Ovary (tissue), 3 donors: ENCODE data around the gene TCF12.

ENCODE experiments used
- CTCF ChIP-seq, 3 donors: fragments of 450-650 bp in 2 of 3; fragments of 200-600 bp in 1 of 3; IDR thresholded peaks; one replicate each; pipeline versions ENCODE4 v1.5.1 to v1.8.0; 2016 to 2022; ENCODE audit warnings: antibody characterized with exemption in 3 of 3, mild to moderate bottlenecking in 1 of 3
- EP300 ChIP-seq: sonication (generic); formaldehyde crosslinking; IDR thresholded peaks from one replicate; pipeline ENCODE4 v1.6.1; 2017; ENCODE audit warnings: antibody characterized with exemption
- POLR2A ChIP-seq: fragments of 450-650 bp; IDR thresholded peaks from one replicate; pipeline ENCODE4 v1.6.1; 2017; ENCODE audit warnings: antibody characterized with exemption, mild to moderate bottlenecking, moderate library complexity
- donor health status: DM: no; HTN: no; CAD: no.

GRCh38 chr15:56948000-56948763 is 29.7 kb downstream of the TCF12 start:
- no peak for TF ChIP-seq CTCF (IDR thresholded peaks at IDR 0.05)
- TF ChIP-seq POLR2A, result no peak
- no peak for TF ChIP-seq EP300
